ENCODE results near the gene CNTN4. TPM values are rescaled to one million over a fixed set of nuclear protein-coding genes. Genes with fewer than 3 reads are reported as not detected.

CNTN4 gene
- total RNA-seq, 2 experiments from 2014 or later: not detected

DNA sequence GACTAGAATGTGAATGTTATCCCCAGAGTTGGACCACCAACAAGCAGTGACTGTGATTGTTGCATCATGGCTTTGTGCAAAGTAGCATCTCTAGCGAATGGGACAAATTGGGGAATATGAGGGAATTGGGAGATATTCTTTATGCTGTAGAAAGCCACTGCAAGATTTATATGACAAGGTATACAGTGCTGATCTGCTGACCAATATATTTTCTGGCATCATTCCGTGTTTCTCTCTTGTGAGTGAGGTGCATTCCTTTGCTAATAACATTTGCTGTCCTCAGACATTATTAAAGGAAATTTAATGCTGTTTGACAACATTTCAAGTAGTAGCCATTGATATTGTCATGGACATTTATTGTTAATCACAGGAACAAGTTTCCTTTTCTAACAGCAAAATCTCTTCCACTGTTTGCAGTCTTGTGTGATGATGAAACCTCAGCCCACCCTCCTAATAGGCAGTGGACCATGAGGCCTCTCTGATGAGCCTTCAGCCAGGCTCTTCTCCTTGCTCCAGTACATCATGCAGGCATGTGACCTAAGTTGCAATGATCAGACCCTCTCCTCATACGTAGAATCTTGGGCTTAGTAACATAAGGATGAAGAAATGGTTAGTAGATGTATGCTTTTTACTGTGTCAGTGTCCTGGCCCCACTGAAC, 16.1 kb downstream of the CNTN4 start:
- DNase-seq: no peak
- ChIA-PET CTCF (interaction anchor here (1.0 kb wide), 1 partner anchor 78 kb away, joined by 3 read pairs; no protein-coding TSS in a partner anchor), POLR2A (no interaction called here)
- no peaks in the 10 kb centered on the region for H3K4me1 Mint-ChIP-seq (ENCODE audit: low read depth)
- no peaks in the 10 kb centered on the region for H3K9me3 Mint-ChIP-seq
- no peak overlapping the region for H3K27ac Mint-ChIP-seq
- ATAC-seq: no peak
- TF ChIP-seq, protein P1, sequence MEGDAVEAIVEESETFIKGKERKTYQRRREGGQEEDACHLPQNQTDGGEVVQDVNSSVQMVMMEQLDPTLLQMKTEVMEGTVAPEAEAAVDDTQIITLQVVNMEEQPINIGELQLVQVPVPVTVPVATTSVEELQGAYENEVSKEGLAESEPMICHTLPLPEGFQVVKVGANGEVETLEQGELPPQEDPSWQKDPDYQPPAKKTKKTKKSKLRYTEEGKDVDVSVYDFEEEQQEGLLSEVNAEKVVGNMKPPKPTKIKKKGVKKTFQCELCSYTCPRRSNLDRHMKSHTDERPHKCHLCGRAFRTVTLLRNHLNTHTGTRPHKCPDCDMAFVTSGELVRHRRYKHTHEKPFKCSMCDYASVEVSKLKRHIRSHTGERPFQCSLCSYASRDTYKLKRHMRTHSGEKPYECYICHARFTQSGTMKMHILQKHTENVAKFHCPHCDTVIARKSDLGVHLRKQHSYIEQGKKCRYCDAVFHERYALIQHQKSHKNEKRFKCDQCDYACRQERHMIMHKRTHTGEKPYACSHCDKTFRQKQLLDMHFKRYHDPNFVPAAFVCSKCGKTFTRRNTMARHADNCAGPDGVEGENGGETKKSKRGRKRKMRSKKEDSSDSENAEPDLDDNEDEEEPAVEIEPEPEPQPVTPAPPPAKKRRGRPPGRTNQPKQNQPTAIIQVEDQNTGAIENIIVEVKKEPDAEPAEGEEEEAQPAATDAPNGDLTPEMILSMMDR (IDR thresholded peaks at IDR 0.05): no peak
- intact Hi-C loops (cut with micrococcal nuclease): no loop called here
- H3K4me3 Mint-ChIP-seq: no peak overlapping the region
- H3K27me3 Mint-ChIP-seq: no peaks in the 10 kb centered on the region
- no peaks in the 10 kb centered on the region for H3K36me3 Mint-ChIP-seq (ENCODE audit: low read depth)

DNA sequence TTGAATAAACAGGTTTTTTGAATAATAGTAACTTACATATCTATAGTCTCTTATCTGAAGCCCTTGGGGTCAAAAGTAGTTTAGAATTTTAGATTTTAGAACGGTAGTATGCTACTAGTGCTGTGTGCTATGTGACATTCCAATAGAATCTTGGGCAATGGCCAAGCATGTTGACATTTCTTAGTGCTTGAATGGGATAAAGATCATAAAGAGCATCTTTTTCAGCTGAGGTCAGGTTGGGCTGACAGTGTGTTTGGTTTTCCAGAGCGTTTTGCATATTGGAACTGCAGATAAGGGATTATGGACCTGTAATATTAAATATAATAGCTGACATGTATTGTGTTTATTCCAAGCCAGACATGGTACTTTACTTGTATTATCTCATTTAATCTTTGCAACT, 32.1 kb downstream of the CNTN4 start:
- no peak overlapping the region for H3K4me3 Mint-ChIP-seq
- ChIA-PET CTCF (no interaction called here), POLR2A (no interaction called here)
- no peaks in the 10 kb centered on the region for H3K4me1 Mint-ChIP-seq (ENCODE audit: low read depth)
- intact Hi-C loops (cut with micrococcal nuclease): no loop called here
- no peaks in the 10 kb centered on the region for H3K27me3 Mint-ChIP-seq
- no peaks in the 10 kb centered on the region for H3K9me3 Mint-ChIP-seq
- TF ChIP-seq, protein P1 (IDR thresholded peaks at IDR 0.05): no peak
- no peak for DNase-seq
- no peak for ATAC-seq
- H3K27ac Mint-ChIP-seq: no peak overlapping the region
- H3K36me3 Mint-ChIP-seq (ENCODE audit: low read depth): no peaks in the 10 kb centered on the region

DNA sequence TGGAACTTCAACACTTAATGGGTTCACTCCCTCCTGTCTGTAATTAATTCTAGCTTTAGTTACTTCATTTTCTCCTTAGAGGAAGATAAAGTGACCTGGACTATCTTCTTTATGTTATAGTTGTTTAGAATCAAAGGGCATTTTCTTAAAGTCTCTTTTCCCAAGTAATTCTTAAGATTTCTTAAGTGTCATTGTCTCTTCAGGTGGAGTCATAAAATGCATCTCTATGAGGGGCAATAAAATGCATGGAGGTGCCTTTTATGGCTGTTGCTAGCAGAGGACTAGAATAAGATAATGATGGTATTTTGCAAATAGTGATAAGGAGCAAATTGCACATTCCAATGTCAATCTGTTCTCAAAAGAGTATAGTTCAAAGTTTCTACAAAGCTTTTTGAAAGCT, 34.5 kb downstream of the CNTN4 start:
- intact Hi-C loops (cut with micrococcal nuclease): no loop called here
- no peak for DNase-seq
- Mint-ChIP-seq H3K27me3 (no peaks in the 10 kb centered on the region), H3K4me3 (no peak overlapping the region), H3K9me3 (peaks cover 3% of the 10 kb centered on the region), H3K36me3 (ENCODE audit: low read depth) (no peaks in the 10 kb centered on the region), H3K4me1 (ENCODE audit: low read depth) (no peaks in the 10 kb centered on the region), H3K27ac (no peak overlapping the region)
- ChIA-PET POLR2A (no interaction called here), CTCF (no interaction called here)
- TF ChIP-seq, protein P1 (IDR thresholded peaks at IDR 0.05): no peak
- ATAC-seq: no peak

DNA sequence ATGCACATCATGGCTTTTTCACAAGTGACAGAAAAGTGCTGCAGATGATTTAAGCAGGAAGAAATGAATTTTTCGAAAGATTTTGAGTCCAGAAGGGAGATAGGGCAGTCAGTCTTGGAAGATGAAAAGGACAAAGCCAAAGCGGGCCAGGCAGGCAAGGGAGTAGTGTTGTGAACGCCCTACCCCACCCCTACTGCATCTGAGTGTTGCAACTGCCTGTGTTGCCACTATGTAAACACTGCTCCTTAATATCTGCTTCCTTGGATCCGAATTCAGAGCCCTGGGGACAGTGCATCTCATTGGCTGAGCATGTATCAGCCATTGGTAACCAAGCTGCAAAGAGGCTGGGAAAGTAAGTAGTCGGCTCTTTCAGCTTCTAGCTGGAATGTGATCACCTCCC, 39.0 kb downstream of the CNTN4 start:
- no peak for DNase-seq
- CTCF ChIA-PET: no interaction called here
- intact Hi-C loops (cut with micrococcal nuclease): no loop called here
- Mint-ChIP-seq H3K36me3 (ENCODE audit: low read depth) (no peaks in the 10 kb centered on the region), H3K4me3 (no peak overlapping the region), H3K4me1 (ENCODE audit: low read depth) (no peaks in the 10 kb centered on the region), H3K27me3 (no peaks in the 10 kb centered on the region), H3K27ac (no peak overlapping the region), H3K9me3 (peaks cover 6% of the 10 kb centered on the region)
- no peak for ATAC-seq
- TF ChIP-seq, protein P1 (IDR thresholded peaks at IDR 0.05): no peak
- POLR2A ChIA-PET: no interaction called here

DNA sequence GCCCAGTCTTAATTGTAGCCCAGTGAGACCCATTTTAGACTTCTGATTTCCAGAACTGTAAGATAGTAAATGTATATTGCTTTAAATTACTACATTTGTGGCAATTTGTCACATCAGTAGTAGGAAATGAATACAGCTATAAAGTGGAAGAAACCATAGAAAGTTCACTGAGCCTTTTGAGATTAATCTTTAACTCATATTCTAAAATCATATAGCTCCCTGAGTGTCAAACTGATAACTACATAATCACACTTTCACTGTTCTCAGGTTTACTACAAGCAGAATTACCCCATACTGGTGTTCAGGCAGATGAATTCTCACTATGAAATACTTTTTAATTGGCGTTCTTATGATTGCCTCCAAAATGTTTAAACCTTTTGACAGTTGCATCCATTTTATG, 42.8 kb downstream of the CNTN4 start:
- no peak for DNase-seq
- no peak for ATAC-seq
- Mint-ChIP-seq H3K4me1 (ENCODE audit: low read depth) (no peaks in the 10 kb centered on the region), H3K36me3 (ENCODE audit: low read depth) (no peaks in the 10 kb centered on the region), H3K9me3 (peaks cover 6% of the 10 kb centered on the region), H3K27ac (no peak overlapping the region), H3K27me3 (no peaks in the 10 kb centered on the region), H3K4me3 (no peak overlapping the region)
- ChIA-PET CTCF (no interaction called here), POLR2A (no interaction called here)
- intact Hi-C loops (cut with micrococcal nuclease): no loop called here
- TF ChIP-seq, protein P1 (IDR thresholded peaks at IDR 0.05): no peak
